ENCODE results near the gene ARHGDIB.

ARHGDIB gene

DNA sequence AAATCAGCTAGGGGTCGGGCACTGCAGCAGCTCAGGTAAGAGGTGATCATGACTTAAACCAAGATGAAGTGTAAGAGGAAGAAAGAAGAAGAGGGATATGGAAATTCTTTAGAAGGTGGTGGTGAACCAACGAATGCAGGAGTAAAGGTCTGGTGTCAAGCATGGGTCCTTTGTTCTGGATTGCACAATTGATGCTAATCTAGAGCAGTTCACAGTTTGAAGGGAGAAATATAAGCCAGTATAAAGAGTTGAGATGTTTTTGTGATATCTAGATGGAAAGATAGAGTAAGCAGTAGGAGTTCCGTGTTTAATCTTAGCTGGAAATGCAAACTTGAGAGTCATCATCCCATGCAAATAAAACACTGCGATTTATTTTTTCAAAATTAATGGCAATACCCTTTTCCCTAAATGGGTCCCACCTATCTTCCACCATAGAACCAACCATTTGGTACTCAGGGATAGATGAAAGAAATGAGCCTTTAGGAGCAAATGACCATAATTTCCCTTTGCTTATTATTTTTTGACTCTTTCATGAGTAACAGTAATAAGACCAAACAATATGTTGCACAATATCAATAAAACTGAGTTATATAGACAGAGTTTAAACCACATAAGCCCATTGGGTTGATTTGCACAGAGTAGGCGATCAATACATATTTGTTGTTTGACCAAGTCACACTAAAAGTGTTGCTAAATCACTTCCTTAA lies 60.7 kb downstream of the ARHGDIB start:
- DNase-seq (ENCODE audit: low read depth, low spot score), result no peak

- DNase-seq (ENCODE audit: low read depth, low spot score), result peak; percentile 40
Measured at GRCh38 chr12:14896521-14897169, 64.8 kb downstream of the ARHGDIB start.

DNA sequence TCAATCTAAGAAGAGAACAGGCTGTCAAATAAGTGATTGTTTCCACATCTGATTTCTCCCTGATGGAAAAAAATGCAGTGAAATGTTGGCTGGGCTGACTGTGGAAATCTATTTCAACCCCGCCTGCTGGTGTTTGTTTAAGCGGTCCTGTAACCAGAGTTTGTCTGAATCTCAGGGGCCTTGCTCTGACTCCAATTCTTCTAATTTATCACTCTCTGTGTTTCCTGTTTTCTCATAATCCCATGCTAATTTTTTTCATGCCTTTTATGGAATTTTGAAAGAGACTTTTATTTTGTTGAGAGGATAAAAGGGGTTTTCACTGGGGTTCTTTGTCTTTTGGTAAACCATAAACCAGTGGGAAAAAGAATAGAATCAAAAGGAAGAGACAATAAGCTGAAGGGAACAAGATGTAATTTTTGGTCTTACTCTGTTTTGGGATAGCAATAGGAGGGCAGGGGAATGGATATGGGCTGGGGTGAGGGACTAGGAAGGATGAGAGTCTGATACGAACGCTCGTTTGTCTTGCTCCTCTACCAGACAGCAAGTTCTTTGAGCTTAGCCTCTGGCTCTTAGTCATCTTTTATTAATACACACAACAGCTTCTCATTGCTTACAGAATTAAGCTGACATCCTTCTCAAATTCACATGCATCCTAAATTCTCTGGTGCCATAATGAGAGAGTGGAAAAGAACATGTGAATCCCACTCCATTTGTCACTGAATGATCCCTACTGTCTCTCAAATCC lies 67.7 kb downstream of the ARHGDIB start:
- DNase-seq (ENCODE audit: low read depth, low spot score), result no peak

DNA sequence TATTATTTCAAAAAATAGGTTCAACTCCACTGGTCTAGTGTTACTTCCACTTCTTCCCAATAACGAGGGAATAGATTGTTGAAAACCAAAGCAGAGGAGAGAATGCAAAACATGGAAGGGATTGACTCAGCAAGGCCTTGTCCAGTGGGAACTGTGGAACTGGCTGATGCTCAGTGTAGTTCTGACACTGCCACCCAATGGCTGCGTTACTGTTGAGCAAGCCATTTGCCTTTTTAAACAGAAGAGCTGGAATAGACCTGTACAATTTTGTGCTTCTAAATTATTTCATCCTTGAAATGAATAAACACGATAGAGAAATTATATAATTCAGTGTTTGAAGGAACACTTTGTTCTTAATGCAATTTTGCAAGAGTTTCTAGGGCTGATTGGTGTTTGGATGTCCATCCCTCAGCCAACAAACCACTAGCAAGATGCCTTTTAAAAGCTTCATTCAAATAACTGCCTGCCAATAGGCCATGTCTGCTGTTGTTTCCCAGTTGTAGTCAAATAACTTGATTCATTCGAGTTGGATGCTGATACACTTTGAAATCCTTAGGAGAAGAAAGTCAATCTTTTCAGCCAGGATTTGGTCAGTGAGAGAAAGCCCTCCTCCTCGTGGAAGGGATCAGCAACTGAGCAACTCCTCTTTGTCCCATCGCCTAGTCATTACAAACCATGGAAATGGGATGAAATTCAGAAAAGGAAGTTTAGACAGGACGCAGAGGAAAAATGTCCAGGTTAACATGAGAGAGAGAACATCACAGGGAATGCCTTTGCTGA lies 68.5 kb downstream of the ARHGDIB start:
- no peak for DNase-seq (ENCODE audit: low read depth, low spot score)
